Embryonic facial prominence (tissue), 1 donor: ENCODE data around the gene TMEM135.
A peak's percentile ranks its signal among the peaks of the same experiment; 100 is the strongest.
"Not testable (repeated sequence)": the region's sequence is repeated elsewhere in the genome, so short reads cannot be mapped to it uniquely, and the experiment has no call there.

Experiments
- DNase-seq: peaks from one replicate; pipeline ENCODE4 v3.0.0-alpha.2; 2016; ENCODE audit errors: extremely low spot score

Gene TMEM135

GRCh38 chr11:87037450-87038234, at the start of gene TMEM135:
TSS of gene TMEM135 (plus strand) at chr11:87037934. CDS start at chr11:87038046, 112 bp downstream.
- DNase-seq = peak; percentile 65

GRCh38 chr11:86988351-86988881, 49.3 kb upstream of the TMEM135 start:
- no peak for DNase-seq

DNA sequence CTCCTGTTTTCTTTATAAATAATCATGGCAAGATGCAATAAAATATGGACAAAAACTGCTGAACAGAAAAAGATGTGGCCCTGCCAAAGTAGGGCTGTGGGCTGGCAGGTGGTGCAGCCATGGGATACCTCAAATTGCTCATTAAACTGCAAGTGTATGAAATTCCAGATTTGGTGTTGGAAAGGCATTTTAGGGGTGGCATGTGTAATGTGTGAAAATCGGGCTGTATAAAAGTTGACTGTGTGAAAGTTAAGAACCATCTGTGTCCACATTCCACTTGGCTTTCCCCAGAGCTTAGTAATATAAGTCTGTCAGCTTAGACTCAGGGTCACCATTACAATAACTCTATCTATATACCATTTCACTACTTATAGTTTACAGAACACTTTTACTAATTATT, 47.7 kb upstream of the TMEM135 start:
- no peak for DNase-seq

DNA sequence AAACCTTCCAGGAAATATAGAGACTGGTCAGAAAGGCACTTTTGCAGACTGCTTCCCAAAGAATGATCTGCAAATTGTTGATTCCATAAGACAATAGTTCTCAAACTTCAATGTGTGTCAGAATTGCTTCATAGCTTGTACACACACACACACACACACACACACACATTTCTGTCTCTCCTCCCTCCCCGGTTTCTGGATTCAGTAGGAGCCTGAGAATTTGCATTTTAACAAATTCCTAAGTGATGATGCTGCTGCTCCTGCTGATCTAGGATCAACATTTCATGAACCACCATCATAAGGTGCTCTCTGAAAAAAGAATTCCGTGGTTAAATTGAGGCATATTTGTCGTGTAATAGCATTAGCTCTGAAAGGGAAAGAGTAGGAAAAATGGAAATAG, 47.2 kb upstream of the TMEM135 start:
- DNase-seq = no peak

DNA sequence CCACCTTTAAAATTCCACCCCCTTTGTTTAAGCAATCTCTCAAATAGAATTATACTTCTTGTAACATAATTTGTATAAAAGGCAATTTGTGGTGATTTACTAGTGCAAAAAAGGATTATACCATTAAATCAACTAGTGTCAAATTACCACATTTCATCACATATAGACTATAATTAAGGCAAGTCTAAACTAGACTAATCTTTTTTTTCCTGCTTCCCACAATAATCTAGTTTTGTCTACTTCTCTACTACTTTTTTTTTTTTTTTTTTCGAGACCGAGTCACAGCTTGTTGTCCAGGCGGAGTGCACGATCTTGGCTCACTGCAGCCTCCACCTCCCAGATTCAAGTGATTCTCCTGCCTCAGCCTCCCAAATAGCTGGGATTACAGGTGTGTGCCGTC, 46.4 kb upstream of the TMEM135 start:
- DNase-seq = no peak

- not testable (repeated sequence) for DNase-seq
Observed at GRCh38 chr11:86992340-86992739, 45.4 kb upstream of the TMEM135 start.

DNA sequence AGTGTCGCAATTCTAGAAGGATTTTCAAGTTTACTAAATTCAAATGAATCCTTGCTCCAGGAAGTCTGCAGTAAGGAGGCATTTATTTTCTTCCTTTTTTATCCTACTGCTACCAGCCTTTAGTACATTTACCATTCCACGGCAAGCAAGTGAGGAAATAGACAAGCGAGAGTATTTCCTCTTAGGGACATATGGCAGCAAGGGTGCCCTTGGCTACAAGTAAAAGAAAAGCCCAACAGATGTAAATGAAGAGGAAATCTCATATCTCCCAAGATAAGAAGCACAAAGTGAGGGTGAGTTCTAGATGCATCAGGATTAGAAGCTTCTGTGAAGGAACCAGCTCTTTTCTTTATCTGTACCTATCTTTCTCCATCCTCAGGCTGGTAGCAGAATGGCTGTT, 44.7 kb upstream of the TMEM135 start:
- no peak for DNase-seq

- DNase-seq = no peak
Observed at GRCh38 chr11:86996953-86997570, 40.7 kb upstream of the TMEM135 start.

DNA sequence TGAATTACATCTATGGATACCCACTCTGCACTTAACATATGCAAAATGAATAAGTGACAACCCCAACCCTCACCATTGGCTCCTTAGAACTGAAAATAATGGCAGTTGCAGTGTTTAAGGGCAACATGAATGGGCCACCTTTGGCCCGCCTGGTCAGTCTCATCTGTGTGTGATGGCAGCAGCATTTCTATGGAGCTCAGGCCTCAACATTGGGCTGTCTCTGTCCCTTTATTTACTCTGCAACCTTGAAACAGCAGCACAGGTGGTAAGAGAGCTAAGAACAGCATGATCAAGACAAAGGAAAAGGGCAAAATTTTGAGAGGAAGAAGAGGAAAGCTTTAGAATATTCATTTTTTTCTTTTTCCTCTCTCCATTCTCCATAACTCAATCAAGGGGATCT, 38.3 kb upstream of the TMEM135 start:
- DNase-seq = no peak

DNA sequence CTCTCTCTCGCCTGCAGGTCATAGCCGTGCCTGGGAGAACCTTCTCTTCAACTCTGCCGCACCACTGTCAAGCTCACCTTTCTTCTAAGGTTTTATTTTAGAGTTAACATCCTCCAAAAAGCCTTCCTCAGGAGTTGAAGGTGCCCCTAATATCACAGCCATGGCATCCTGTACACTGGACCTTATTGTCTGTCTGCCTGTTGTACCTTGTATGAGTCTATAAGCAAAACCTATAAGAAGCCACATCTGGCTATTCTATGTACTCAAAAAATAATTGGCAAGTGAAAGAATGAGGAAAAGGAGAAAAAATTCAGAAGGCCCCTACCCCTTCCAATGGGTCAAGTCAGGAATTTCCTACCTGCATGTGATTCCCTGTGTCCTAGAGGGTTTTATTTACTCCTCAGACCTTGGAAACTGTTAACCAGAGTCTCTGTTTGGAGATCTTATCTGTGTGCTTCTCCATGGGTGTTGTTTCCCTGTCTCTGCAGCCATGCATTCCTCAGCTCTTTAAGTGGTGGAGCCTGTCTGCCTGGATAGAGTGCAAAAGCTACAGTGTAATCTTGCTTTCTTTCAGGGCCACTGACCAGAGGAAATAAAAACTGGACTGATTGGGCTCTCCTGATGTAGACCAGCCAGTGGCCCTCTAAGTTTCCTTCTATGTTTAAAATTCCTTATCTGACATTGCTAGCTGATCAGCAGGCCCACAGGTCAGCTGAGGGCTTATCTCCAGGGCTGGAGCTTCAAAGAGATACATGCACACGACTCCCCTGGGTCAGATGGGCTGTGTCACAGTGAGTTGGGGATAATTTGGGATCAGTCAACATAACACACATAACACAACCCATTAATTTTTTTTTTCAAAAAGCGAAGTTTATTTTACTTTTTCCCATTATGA, 37.6 kb upstream of the TMEM135 start:
- no peak for DNase-seq

GRCh38 chr11:87002918-87003317, 34.8 kb upstream of the TMEM135 start:
- no peak for DNase-seq

GRCh38 chr11:87004281-87004680, 33.5 kb upstream of the TMEM135 start:
- DNase-seq = not testable (repeated sequence)

DNA sequence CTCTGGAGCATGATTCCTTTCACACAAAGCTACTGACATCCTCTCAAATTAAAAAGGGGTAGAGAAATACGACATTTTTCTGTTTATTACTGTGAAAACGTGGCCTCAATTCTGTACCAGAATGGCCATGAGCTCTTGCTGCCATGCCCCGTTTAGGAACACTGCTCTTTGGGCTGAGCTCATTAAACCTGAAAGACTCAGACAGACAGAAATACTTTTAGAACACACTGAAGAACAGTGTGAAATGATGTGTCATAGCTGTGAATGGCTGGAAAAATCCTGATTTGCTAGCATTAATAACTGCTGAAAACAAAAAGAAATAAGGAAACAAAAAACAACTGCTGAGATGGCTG, 32.2 kb upstream of the TMEM135 start:
- no peak for DNase-seq

DNA sequence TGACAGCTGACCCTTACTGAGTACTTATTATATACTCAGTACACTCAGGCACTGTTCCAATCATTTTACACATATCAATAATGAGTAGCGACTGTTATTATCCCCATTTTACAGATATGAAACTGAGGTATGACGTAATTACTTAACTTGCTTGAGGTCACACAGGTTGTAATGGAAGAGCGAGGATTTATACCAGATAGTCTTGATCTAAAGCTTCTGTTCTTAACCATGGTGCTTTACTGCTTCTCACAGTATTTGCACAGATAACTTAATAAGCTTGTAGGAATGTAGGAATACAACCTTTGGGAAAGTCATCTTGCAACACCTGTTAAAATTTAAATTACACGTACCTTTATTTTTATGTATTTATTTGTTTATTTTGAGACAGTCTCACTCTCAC, 31.7 kb upstream of the TMEM135 start:
- DNase-seq = no peak

DNA sequence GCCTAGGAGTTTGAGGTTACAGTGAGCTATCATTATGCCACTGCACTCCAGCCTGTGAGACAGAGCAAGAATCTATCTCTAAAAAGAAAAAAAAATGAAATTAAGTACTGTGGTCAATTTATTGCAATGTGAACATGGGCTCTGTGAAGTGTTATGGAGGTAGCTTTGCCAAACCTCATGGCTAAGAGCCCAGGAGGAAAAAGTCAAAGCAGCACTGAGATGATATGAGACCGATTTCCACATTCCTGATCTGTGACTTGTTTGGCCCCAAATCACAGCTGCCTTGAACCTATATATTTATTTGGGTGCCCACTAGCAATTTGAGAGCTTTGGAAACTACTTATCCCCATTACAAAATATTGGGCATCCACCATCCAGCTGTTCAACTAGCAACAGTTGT, 29.8 kb upstream of the TMEM135 start:
- no peak for DNase-seq

DNA sequence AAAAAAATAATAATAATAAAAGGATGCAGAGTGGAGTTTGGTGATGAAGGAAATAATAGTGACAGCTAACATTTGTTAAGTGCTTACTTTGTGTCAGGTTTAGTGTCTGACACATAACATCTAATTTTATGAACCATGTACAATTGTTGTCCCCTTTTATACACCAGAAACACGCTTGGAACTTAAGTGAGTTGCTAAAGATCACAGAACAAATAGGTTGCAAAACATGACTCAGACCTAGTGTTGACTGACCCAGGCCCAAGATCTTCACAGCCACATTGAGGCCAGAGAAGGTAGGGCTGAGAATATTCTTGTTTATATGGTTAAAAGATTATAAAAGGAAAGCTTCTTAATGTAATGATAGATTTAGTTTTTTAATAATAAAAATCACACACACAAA, 25.6 kb upstream of the TMEM135 start:
- DNase-seq = no peak

DNA sequence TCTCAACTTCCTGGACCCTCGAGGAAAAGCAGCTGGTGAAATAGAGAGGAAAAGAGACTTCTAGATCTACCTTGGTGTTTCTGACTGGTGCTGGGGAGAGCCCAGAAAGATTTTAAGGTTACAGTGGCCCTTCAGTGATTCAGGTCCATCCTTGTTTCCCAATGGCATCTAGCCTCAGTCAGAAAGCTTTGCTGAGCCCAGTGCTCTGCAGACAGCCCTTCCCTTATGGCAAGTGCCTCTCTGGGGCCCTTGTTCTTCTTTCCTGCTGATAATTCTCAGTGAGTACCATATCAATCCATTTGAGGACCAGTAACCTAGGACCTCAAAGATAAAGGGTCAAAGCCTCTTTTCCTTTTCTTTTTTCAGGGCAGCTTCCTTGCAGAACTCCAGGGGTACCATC, 25.1 kb upstream of the TMEM135 start:
- no peak for DNase-seq

- DNase-seq = peak; percentile 84
Observed at GRCh38 chr11:87013912-87014825, 23.6 kb upstream of the TMEM135 start.

GRCh38 chr11:87015645-87016044, 22.1 kb upstream of the TMEM135 start:
- DNase-seq = no peak

GRCh38 chr11:87019613-87020271, 18.0 kb upstream of the TMEM135 start:
- DNase-seq = no peak

DNA sequence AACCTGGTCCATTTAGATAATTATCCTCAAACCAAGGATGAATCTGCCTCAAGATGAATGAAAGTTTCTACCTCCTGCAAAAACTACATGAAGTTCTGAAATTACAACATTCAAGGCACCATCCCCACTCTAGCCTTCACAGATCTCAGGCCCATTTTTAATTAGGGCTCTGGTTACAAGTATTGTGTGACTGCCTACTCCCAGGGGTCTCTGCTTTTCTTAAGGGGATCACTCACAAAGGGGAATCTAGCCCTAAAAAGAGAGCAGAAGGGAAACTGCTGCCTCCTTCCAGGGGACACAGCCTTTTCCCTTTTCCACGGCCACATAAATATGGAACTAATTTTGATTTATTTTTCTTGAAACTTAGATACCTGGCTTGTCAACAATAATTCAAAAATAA, 17.4 kb upstream of the TMEM135 start:
- no peak for DNase-seq
